AG10803 (cell line): Measurements from ENCODE around the gene TTC38.

Experiments used
- DNase-seq: peaks from one replicate; pipeline ENCODE4 v3.0.0; 2010; ENCODE audit warnings: low read depth
- H3K4me3 ChIP-seq: 2 replicates; pipeline ENCODE4 v1.5.1; 2011; ENCODE audit warnings: mild to moderate bottlenecking, low read length, control low read depth
- TF ChIP-seq, protein P1 (sequence below): conservative IDR thresholded peaks from 2 replicates; pipeline ENCODE4 v1.5.1; 2011; ENCODE audit warnings: mild to moderate bottlenecking, low read length, control low read depth, inconsistent platforms

The TTC38 gene

GRCh38 chr22:46297151-46297812, 29.5 kb downstream of the TTC38 start:
- TF ChIP-seq, protein P1, sequence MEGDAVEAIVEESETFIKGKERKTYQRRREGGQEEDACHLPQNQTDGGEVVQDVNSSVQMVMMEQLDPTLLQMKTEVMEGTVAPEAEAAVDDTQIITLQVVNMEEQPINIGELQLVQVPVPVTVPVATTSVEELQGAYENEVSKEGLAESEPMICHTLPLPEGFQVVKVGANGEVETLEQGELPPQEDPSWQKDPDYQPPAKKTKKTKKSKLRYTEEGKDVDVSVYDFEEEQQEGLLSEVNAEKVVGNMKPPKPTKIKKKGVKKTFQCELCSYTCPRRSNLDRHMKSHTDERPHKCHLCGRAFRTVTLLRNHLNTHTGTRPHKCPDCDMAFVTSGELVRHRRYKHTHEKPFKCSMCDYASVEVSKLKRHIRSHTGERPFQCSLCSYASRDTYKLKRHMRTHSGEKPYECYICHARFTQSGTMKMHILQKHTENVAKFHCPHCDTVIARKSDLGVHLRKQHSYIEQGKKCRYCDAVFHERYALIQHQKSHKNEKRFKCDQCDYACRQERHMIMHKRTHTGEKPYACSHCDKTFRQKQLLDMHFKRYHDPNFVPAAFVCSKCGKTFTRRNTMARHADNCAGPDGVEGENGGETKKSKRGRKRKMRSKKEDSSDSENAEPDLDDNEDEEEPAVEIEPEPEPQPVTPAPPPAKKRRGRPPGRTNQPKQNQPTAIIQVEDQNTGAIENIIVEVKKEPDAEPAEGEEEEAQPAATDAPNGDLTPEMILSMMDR = no peak
- peak; percentile 34 for DNase-seq

DNA sequence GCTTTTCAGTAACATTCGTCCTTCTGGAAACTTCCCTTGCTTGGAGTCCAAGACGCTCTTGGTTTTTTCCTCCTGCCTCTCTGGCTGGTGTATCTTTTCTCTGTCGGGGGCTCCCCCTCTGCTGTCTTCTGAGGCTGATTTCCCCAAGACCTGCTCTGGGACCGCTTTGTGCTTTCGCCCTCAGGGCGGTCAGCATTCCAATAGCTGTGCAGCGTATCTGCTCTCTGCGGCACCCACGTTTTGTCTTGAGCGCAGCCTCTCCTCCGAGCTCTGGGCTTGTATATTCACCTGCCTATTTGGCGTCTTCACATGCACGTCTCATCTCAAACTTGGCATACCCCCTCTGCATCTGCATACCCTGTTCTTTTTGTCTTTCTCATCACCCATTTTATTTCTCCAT, 31.3 kb downstream of the TTC38 start:
- no peak for DNase-seq
- TF ChIP-seq, protein P1 = no peak

More at GRCh38 chr22:46297151-46297812, 29.5 kb downstream of the TTC38 start:
- H3K4me3 ChIP-seq = peak overlapping the region; percentile 69

DNA sequence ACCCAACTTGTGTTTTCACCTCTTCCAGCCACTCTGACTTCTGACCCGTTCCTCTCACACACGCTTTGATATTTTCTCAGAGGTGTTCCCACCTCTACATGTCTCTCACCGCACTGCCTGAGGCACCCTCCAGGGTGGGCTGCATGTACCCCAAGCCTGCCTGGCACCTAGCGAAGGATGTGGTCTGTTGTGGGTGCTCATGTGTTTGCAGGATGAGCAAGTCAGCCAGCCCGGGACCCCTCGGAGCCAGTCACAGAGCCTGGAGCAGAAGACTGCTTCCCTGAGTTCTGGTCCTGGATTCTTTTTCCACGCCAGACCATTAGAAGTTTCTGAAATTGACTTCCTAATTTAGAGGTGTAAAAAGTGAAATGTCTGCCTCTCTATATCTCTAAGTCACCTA, 32.7 kb downstream of the TTC38 start:
- TF ChIP-seq, protein P1 = no peak
- H3K4me3 ChIP-seq = no peak overlapping the region
- DNase-seq = no peak

More for the DNA sequence above, 31.3 kb downstream of the TTC38 start:
- no peak overlapping the region for H3K4me3 ChIP-seq

DNA sequence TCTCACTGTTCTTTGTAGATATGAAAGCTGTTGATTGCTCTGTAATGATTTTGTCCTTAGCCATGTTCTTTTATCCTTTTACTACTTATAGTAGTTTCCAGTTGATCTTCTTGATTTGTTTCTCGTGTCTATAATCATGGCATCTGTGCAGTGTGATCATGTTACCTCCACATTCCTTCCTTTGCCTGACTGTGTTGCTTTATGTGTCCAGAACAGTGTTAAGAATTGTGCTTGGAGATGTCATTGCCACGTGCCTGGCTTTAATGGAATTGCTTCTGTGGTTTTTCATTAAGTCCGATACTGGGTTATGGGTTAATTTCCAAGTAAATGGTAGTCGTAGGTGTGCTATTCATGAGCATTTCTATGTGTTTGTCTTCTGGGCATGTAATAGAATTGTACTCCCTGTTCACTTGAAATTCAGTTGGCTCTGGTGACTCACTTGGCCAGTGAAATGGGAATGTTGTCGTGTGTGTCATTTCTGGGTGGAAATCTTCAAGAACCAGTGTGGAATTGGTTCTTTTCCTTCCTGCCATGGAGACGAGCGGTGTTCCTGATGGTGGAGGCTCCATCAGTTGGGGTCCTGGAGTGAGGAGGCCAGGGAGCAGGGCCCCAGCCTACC, 35.6 kb downstream of the TTC38 start:
- DNase-seq = peak; percentile 33
- H3K4me3 ChIP-seq = no peak overlapping the region
- TF ChIP-seq, protein P1 = no peak

DNA sequence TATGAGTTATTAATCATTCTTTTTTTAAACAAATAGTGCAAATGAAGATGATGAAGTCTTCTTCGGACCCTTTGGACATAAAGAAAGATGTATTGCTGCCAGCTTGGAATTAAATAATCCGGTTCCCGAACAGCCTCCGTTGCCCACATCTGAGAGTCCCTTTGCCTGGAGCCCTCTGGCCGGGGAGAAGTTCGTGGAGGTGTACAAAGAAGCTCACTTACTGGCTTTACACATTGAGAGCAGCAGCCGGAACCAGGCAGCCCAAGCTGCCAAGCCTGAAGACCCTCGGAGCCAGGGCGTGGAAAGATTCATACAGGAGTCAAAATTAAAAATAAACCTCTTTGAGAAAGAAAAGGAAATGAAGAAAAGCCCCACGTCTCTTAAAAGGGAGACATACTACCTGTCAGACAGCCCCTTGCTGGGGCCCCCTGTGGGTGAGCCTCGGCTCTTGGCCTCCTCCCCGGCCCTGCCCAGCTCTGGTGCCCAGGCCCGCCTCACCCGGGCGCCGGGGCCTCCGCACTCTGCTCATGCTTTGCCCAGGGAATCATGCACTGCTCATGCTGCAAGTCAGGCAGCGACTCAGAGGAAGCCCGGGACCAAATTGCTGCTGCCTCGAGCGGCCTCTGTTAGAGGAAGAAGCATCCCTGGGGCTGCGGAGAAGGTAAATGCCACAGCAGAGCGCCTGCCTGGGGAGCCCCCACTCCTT, 40.6 kb downstream of the TTC38 start:
- DNase-seq = no peak
- H3K4me3 ChIP-seq = no peak overlapping the region
- TF ChIP-seq, protein P1 = no peak

DNA sequence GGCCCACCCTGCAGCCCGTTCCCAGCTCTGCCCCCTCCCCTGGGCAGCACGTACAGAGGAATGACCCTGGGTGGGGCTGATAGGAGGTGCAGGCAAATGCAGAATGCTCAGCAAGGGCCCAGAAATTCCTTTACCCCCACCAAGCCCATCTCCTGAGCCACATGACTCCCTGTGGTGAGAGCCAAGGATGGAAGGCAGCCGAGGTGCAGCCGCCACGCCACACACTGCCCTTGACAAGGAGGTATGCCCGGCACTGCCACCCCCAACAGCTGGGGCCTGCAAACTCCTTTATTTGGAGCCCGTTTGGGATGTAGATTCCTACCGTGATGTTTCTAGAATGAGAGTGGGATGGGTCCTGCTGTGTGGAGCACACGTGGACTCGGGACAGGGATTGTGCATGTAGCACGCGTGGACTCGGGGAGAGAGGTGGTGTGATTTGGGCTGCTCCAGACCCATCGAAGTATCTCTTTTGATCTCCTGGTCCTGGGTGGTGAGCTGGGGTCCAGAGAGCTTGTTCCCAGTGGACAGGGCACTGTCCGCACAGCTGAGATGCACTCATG, 41.8 kb downstream of the TTC38 start:
- TF ChIP-seq, protein P1 = no peak
- DNase-seq = no peak
- H3K4me3 ChIP-seq = no peak overlapping the region
